Astrocyte (in vitro differentiated cells and primary cell): ENCODE data around the gene AHNAK.
"Not testable (repeated sequence)": the region's sequence is repeated elsewhere in the genome, so short reads cannot be mapped to it uniquely, and the experiment has no call there.

Source experiments
- CTCF ChIP-seq: IDR thresholded peaks from 2 replicates; pipeline ENCODE4 v1.5.1; 2011; ENCODE audit warnings: low read depth, mild to moderate bottlenecking, inconsistent platforms, low read length, moderate library complexity; ENCODE audit not compliant: insufficient read depth
- EZH2 ChIP-seq: IDR thresholded peaks from 2 replicates; pipeline ENCODE4 v1.6.1; 2012; ENCODE audit warnings: mild to moderate bottlenecking, low read length, inconsistent platforms; ENCODE audit not compliant: insufficient read depth

GRCh38 chr11:62550478-62550877, 3.9 kb upstream of the AHNAK start:
- not testable (repeated sequence) for TF ChIP-seq CTCF, EZH2
